COR-L47 (cell line): ENCODE data around the gene CCDC178.
"Not testable (repeated sequence)": the region's sequence is repeated elsewhere in the genome, so short reads cannot be mapped to it uniquely, and the experiment has no call there.

Experiments
- DNase-seq: peaks from one replicate; lab custom pipeline; 2025; lab: John Stamatoyannopoulos, UW

Gene CCDC178

DNA sequence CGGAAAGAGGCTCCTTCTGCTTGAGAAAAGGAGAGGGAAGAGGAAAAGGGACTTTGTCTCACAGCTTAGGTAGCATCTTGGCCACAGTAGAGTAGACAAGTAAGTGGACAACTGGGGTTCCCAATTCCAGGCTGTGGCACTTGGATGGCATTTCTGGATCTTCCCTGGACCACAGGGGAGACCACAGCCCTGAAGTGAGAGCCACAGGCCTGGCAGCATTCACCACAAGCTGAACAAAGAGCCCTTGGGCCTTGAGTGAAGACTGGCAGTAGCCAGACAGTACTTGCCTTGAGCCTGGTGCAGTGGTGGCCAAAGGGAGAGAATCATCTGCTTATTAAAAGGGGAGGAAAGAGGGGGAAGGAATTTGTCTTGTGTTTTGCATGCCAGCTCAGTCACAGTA lies 441.6 kb downstream of the CCDC178 start:
- no peak for DNase-seq

DNA sequence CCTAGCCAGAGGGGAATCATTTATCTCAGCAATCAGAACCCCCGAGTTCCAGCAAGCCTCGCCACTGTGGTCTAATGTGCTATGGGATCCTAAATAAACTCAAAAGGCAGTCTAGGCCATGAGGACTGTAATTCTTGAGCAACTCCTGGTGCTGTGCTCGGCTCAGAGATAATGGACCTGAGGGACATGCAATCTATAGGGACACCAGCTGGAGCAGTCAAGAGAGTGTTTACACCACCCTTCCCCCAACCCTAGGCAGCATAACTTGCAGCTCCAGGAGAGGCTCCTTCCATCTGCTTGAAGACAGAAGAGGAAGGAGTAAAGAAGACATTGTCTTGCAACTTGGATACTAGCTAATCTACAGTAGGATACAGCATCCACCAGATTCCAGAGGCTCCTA lies 442.2 kb downstream of the CCDC178 start:
- DNase-seq = no peak

DNA sequence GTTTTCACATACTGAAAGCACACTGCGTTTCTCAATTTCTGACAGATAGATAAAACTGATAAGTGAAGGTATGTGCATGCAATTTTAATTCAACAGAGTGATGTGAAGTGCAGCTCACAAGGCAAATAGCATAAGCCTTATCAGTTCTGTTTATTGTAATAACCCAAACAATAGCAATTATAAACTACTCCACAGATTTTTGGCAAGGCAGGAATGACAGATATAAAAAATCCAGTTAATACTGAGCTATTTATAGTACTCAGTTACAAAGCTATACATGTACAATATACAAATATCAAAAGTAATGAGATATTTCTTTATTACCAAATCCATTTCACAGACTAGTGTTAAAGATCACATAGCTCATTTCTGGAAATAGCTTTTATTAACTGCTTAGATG lies 456.8 kb downstream of the CCDC178 start:
- no peak for DNase-seq

DNA sequence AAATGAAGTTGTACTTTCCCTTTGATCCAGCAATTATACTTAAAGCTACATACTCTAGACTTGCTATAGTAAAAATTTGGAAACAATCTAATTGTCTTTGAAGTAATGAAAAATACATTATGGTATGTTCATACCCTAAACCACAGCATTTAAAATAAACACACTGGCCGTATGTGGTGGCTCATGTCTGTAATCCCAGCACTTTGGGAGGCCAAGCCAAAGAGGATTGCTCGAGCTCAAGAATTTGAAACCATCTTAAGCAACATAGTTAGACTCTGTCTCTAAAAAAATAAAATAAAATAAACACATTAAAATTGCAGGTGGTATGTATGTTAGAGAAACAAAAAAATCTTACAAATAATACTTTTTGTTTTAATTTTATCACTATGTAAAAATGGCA lies 459.6 kb downstream of the CCDC178 start:
- no peak for DNase-seq

DNA sequence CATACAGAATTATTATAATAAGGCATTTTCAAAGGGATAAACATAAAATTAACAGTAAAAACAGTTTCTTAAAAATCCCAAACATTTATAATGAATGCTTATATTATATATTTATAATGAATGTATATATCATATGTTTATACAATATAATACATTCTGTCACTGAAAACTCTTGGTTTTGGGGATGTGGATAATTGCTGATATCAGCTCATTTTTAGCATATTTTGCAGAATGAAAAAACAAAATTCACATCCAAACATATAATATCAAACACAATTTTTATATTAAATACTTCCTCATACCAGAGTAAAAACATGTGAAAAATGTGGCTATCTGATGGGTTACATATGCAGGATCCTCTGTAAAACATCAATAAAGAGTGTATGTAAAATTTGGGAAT lies 465.0 kb downstream of the CCDC178 start:
- DNase-seq = no peak

DNA sequence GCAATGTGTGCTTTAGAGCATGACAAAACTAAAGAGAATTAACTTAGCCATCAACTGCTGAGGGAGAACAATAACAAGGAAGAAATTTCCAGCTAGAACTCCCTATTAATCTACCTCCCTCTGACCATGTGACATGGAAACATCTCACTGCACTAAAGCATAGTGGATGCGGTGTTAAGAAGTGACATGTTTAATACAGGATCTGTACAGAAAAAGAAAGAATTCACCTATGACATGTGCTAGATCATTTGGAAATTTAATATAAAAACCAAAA lies 465.4 kb downstream of the CCDC178 start:
- DNase-seq = no peak

DNA sequence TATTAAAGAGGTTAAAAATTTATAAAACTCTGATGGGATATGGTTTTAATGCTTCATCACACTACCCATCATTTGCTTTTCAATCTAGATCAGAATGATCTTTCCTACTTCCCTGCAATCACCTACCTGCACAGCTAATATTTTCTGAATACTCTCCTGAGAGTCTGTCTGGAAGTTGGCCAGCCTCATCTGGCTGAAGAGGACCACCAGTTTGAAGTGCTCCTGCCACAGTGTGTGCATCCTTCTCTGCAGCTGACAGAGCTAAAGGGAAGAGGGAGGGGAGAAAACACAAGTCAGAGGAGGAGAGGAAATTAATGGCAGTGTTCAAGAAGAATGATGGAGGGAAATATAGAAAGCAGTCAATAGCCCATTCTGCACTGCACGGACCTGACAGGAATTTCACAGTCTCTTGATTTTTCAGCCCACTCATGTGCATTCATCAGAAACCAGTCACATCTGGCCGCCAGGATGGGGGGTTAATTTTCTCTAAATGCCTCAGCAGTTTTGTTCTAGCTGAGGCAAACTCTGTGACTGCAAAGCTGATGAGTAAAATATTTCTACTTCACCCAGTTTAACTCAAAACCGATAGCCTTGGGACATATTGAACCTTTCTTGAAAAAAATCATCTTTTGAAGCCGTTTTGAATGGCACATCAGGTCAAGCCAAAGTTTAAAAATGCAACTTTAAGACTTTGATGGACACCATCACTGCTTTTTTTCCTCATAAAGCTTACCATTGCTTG lies 465.9 kb downstream of the CCDC178 start:
- no peak for DNase-seq

DNA sequence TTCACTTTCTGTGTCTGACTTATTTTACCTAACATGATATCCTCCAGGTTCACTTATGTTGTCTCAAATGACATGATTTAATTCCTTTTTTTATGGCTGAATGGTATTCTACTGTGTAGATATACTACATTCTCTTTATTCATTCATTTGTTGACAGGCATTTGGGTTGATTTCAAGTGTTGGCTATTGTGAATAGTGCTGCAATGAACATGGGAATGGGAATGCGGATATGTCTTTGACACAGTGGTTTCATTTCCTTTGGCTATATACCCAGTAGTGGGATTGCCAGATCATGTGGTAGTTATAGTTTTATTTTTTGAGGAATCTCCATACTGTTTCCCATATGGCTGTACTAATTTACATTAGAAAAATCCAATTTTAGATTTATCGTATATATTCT lies 472.3 kb downstream of the CCDC178 start:
- no peak for DNase-seq

DNA sequence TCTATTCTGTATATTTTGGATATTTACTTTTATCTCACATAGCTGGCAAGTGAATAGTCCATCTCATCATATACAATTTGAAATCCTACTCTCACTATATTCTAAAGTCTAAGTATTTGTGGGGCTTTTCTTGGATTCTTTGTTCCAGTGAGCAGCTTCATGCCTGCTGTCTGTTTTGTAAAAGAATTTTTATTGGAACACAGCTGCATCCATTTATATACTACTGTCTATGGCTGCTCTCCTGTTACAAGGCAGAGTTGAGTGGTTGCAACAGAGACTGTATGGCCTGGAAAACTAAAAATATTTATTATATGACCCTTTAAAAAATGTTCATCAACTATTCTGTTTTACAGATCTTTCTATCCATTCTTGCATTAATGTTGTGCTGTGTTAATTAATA lies 474.4 kb downstream of the CCDC178 start:
- no peak for DNase-seq

DNA sequence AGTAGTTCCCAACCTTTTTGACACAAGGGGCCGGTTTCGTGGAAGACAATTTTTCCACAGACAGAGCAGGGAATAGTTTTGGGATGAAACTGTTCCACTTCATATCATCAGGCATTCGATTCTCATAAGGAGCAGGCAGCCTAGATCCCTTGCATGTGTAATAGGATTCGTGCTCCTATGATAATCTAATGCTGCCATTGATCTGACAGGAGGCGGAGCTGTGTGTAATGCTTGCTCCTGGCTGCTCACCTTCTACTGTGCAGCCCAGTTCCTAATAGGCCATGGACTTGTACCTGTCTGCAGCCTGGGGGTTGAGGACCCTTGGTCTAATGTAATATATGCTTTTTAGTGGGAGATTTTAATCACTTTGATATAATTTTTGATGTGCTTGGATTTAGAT lies 479.0 kb downstream of the CCDC178 start:
- DNase-seq = no peak

DNA sequence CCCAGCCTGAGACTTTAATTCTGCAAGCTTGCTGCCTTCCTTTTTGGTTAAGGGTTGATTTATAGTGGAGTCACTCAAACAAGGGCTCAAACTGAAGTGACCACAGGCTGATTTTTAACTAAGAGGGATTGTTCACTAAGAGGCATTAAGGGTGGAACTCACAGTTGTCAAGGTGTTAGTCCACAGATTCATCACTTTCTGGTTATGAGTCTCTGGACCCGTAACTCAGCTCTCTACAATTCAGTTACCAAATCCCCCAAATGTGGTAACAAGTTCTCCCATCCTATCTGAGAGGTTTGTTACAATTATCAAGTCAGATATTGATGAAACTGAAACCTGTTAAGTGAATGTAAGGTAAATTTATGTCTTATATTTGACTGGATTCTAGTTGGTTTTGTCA lies 481.8 kb downstream of the CCDC178 start:
- no peak for DNase-seq

DNA sequence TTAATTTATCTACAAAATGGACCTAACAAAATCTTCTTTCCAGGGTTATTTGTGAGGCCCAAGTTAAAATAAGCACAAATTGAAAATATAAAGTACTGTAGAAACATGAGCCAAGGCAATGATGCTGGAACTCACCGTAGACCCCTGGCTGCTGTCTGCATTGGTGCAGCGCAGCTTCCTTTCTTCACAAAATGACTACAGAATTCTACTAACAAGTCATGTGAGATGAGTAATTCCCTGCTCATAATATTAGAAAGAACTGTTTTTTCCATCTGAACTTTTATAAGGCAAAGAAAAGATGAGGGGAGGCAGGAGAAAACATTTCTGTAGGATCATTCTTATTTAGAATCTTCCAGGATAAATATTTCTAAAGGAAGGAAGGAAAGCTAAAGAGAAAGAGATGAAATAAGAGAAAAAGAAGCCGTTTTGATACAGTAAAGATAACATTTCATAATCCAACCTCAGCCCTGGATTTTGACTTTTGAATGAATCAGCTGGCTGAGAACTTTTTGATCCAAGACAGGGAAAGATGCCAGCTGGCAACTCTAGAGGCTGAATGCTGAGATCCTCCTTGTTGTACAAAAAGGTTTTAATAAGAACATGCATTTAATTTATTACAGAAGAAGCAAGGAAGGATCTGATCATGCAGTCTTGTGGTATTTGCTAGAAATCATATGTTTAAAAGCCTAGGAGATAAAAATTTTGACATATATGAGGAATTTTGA lies 483.8 kb downstream of the CCDC178 start:
- DNase-seq = no peak

DNA sequence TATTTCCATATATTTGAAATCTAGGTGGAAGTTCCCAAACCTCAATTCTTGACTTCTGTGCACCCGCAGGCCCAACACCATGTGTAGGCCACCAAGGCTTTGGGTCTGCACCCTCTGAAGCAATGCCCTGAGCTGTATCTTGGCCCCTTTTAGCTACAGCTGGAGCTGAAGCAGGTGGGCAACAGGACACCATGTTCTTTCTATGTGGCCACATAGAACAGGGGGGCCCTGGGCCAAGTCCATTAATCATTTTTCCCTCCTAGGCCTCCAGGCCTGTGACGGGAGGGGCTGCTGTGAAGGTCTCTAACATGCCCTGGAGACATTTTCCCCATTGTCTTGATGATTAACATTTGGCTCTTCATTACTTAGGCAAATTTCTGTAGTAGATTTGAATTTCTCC lies 488.2 kb downstream of the CCDC178 start:
- DNase-seq = not testable (repeated sequence)

DNA sequence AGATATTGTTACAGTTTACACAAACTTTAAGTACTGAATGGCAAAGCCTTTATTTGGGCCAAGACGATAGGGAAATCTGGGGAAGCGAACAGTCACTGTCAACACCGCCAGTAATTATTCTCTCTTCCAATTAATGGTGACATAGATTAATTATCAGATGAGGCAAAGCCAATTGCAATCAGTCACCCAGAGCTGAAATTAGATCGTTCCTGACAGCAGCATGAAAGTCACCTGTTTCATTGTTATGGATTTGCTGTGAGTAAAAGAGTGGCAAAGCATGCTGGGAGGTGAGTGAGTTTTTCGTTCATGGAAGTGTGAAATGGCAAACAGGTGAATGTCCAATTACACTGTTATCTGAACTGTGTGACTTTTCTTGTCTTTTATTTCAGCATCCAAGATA lies 502.9 kb downstream of the CCDC178 start:
- DNase-seq = peak; percentile 87

DNA sequence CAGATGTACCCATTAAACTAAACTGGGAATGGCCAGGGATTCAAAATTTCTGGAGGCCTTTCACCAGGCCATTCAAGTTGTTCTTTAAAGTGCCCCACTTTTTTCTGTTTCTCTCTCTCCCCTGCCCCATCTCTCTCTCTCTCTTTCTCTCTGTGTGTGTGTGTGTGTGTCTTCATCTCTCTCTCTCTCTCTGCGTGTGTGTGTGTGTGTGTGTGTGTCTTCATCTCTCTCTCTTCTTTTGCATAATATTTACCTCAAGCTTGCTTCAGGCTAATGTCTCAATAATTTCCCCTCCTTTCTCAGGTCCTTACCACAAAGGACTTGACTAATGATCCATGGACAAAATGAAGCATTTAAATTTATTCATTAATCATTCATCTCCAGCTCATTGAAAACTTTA lies 503.5 kb downstream of the CCDC178 start:
- DNase-seq = peak; percentile 27

DNA sequence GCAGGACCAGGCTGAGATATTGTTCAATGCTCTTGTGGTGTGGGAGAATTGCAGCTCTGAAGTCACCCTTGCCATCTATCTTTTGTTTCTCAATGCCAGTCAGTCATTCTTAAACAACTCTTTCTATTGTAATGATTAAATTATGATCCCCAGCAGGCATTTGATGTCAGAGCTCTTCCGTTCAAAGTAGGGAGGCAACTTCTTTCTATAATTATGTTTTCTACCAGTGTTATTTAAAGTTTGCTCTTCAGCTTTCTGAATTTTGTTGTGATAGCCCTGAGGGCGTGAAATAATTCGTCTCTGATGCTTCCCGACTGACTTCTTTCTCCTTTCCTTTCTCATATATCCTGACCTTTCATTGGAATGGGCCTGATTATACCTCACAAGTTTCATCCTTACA lies 506.3 kb downstream of the CCDC178 start:
- DNase-seq = no peak

DNA sequence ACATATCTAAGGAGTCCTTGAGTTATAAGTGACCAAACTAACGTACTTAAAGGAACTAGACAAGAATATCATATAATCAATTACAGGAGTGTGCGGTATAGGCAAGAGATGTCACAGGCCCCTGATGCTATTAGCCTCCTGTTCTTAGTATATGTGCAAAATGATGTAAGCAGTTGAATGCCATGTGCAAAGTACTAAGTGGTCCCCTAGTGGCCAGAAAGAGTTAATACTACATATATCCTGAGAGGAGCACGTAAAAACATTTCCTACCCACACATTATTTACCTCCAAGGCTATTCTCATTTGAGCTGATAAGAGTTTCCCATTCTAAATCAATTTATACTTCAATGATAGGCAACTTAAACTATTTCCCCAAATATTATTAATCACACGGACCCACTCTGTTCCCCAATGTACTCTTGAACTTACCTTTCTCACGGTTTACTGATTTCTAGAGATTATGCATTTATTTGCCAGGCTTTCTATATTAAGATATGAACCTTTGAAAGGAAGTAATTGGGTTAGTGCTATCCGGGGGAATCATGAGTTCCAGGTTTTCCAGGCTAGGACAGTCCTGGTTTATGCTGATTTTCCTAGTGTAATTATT lies 509.7 kb downstream of the CCDC178 start:
- DNase-seq = peak; percentile 60

DNA sequence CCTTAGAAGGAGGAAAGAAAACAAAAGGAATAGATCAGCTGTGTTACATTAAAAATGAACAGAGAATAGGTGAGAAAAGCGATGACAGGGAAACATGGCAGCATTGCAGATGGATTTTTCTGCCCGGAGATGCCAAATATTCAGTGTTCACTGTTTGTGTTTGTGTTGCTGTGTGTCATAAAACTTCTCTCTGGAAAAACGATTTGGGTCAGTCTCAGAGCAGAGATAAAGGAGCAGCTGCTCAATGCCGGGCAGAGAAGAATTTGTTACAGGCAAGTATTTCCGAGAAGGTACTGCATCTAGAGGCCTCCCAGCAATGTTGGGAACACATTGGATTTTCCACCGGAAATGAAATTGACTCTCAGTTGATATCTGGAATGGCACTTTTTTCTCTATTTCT lies 511.3 kb downstream of the CCDC178 start:
- no peak for DNase-seq

DNA sequence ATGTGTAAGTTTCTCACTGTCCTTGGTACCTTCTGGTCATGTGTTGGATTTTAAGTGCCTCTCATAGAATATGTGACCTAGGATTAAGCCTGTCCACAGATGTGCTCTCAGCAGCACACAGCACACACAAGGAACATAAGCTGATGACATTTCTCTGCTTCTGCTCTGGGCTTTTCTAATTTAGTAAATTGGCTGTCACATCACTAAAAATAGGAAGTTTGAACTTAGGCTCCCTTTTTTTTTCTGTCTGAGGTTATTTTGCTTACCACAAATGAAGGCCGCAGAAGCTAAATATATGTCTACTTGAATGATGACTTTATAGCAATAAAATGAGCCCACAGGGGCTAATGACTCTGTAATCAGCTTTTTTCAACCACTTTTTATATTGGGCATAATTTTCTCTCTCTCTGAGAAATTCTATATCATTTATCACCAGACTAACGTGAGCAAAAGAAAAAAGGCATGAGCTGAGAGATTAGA lies 517.5 kb downstream of the CCDC178 start:
- DNase-seq = no peak

DNA sequence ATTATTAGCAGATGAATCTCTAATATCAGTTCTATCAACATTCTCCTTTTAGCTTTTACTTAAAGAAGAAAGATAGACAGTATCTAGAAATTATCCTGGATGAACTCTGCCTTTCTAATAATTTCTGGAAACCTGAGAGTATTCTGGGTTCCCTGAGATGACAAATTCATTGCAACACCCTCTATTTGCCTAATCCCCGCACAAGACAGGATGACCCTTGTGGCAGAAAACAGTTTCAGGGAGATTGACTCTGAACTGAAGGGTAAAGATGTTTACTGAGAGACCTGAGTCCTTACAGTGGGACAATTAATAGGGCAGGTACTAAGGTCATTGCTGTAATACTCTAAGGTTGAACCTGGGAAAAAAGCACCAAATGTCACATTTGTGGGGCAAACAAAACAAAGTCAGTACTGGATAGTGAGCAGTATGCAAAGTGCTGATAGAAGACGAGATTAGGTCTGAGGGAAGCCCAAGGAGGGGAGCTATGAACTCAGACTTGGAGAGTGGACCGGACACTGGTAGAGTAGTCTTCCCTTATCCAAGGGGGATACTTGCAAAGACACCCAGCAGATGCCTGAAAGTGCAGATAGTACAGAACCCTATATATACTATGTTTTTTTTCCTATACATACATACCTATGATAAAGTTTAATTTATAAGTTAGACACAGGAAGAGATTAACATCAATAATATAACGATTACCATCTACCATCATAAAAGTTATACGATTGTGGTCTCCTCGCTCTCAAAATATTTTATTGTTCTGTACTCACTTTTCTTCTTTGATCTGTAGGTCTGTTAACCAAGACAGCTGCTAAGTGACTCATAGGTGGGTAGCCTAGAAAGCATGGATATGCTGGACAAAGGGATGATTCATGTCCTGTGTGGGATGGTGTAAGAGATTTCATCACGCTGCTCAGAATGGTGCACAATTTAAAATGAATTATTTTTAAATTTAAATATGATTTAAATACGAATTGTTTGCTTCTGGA lies 519.4 kb downstream of the CCDC178 start:
- no peak for DNase-seq

DNA sequence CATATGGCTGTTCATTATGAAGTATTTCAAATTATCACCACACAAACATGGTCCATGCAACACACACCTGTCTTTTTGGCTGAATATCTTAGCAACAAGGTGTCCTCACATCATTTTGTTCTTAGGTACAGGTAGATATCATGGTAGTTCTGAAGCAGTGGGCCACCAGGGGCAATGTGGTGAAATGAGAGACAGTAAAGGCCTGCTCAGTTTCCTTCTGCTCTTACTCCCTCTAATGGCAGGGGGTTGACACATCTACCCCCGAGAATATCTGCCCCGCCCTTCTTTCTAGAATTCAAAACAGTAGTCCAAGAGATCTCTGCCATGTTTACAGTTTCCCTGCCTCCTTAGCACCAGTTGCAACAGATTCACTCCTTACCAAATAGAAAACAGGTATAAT lies 520.7 kb downstream of the CCDC178 start:
- DNase-seq = peak; percentile 91

DNA sequence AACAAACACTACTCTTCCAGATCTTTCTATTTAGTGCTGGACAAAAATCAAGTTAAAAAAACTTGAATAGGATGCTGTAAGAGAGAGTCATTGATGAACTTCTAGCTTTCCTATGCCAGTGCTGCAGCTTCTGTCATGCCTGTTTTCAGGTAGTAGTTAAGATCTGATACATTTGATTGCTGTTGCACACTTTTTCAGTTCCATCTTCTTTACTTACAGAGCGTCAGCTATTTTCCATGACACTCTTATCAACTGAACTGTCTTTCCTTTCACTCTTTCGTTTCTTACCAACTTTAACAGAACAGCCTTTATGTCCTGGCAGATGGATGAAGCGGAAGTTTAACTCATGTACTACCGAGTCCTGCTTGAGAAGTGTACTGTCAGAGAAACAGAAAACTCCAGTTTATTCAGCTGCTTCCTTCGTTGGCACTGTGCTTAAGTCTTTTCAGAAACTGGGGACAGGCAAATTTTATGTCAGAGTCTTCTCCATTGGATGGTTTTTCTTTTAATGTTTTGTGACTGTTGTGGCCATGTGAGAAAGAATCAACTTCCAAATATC lies 521.8 kb downstream of the CCDC178 start:
- DNase-seq = no peak
